ENCODE data around the gene PRTFDC1.

Gene PRTFDC1

GRCh38 chr10:24826009-24826408 lies 126.4 kb downstream of the PRTFDC1 start:
- TF ChIP-seq, protein P1, sequence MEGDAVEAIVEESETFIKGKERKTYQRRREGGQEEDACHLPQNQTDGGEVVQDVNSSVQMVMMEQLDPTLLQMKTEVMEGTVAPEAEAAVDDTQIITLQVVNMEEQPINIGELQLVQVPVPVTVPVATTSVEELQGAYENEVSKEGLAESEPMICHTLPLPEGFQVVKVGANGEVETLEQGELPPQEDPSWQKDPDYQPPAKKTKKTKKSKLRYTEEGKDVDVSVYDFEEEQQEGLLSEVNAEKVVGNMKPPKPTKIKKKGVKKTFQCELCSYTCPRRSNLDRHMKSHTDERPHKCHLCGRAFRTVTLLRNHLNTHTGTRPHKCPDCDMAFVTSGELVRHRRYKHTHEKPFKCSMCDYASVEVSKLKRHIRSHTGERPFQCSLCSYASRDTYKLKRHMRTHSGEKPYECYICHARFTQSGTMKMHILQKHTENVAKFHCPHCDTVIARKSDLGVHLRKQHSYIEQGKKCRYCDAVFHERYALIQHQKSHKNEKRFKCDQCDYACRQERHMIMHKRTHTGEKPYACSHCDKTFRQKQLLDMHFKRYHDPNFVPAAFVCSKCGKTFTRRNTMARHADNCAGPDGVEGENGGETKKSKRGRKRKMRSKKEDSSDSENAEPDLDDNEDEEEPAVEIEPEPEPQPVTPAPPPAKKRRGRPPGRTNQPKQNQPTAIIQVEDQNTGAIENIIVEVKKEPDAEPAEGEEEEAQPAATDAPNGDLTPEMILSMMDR (conservative IDR thresholded peaks at IDR 0.05), result no peak
- no peak overlapping the region for H3K27ac ChIP-seq

GRCh38 chr10:24825551-24825950 lies 126.9 kb downstream of the PRTFDC1 start:
- TF ChIP-seq, protein P1 (conservative IDR thresholded peaks at IDR 0.05), result no peak
- H3K27ac ChIP-seq, result no peak overlapping the region

GRCh38 chr10:24824536-24824935 lies 127.9 kb downstream of the PRTFDC1 start:
- TF ChIP-seq, protein P1 (conservative IDR thresholded peaks at IDR 0.05), result no peak
- H3K27ac ChIP-seq, result no peak overlapping the region

- no peak overlapping the region for H3K27ac ChIP-seq
- TF ChIP-seq, protein P1 (conservative IDR thresholded peaks at IDR 0.05), result no peak
Observed at GRCh38 chr10:24824124-24824523, 128.3 kb downstream of the PRTFDC1 start.

- no peak overlapping the region for H3K27ac ChIP-seq
- TF ChIP-seq, protein P1 (conservative IDR thresholded peaks at IDR 0.05), result no peak
Observed at GRCh38 chr10:24822590-24822989, 129.8 kb downstream of the PRTFDC1 start.

GRCh38 chr10:24821986-24822385 lies 130.4 kb downstream of the PRTFDC1 start:
- TF ChIP-seq, protein P1 (conservative IDR thresholded peaks at IDR 0.05), result no peak
- H3K27ac ChIP-seq, result no peak overlapping the region

- no peak overlapping the region for H3K27ac ChIP-seq
- TF ChIP-seq, protein P1 (conservative IDR thresholded peaks at IDR 0.05), result no peak
Observed at GRCh38 chr10:24816868-24817396, 135.5 kb downstream of the PRTFDC1 start.
